Activated CD4-positive, alpha-beta T cell treated with anti-CD3 and anti-CD28 coated beads for 48 hours (primary cell): ENCODE results near the gene CYFIP2.
A peak's percentile ranks its signal among the peaks of the same experiment; 100 is the strongest.

Experiments used
- DNase-seq: peaks from one replicate; pipeline ENCODE4 v3.0.0-alpha.2; 2020

CYFIP2 gene

GRCh38 chr5:157289164-157289819 is 23.4 kb downstream of the CYFIP2 start:
- DNase-seq, result no peak

- no peak for DNase-seq
Measured at GRCh38 chr5:157290156-157290980, 24.4 kb downstream of the CYFIP2 start.

GRCh38 chr5:157290981-157291711 is 25.2 kb downstream of the CYFIP2 start:
- peak; percentile 68 for DNase-seq

GRCh38 chr5:157292599-157292998 is 26.7 kb downstream of the CYFIP2 start:
- no peak for DNase-seq

GRCh38 chr5:157294407-157295091 is 28.6 kb downstream of the CYFIP2 start:
- no peak for DNase-seq

- DNase-seq, result no peak
Measured at GRCh38 chr5:157295247-157295646, 29.3 kb downstream of the CYFIP2 start.

GRCh38 chr5:157300564-157300963 is 34.6 kb downstream of the CYFIP2 start:
- no peak for DNase-seq

- DNase-seq, result no peak
Measured at GRCh38 chr5:157301066-157301465, 35.1 kb downstream of the CYFIP2 start.

- DNase-seq, result no peak
Measured at GRCh38 chr5:157303023-157303422, 37.1 kb downstream of the CYFIP2 start.

- peak; percentile 73 for DNase-seq
Measured at GRCh38 chr5:157303667-157304327, 37.9 kb downstream of the CYFIP2 start.

- DNase-seq, result no peak
Measured at GRCh38 chr5:157306081-157306480, 40.2 kb downstream of the CYFIP2 start.

GRCh38 chr5:157306692-157307471 is 41.0 kb downstream of the CYFIP2 start:
- no peak for DNase-seq

- DNase-seq, result peak; percentile 29
Measured at GRCh38 chr5:157308836-157309465, 43.0 kb downstream of the CYFIP2 start.

GRCh38 chr5:157309796-157310195 is 43.9 kb downstream of the CYFIP2 start:
- DNase-seq, result no peak

GRCh38 chr5:157311595-157311994 is 45.7 kb downstream of the CYFIP2 start:
- DNase-seq, result no peak

GRCh38 chr5:157312492-157312891 is 46.6 kb downstream of the CYFIP2 start:
- peak; percentile 77 for DNase-seq

GRCh38 chr5:157322581-157322980 is 56.7 kb downstream of the CYFIP2 start:
- DNase-seq, result no peak

- peak; percentile 43 for DNase-seq
Measured at GRCh38 chr5:157323107-157323706, 57.3 kb downstream of the CYFIP2 start.

GRCh38 chr5:157324237-157324636 is 58.3 kb downstream of the CYFIP2 start:
- DNase-seq, result peak; percentile 56

GRCh38 chr5:157326440-157327005 is 60.6 kb downstream of the CYFIP2 start:
- DNase-seq, result no peak
